ENCODE measurements around the gene FBXL4. TPM values are rescaled to one million over a fixed set of nuclear protein-coding genes. Genes with fewer than 3 reads are reported as not detected.
A peak's percentile ranks its signal among the peaks of the same experiment; 100 is the strongest.

FBXL4 gene
- 3.4 and 4.7 TPM in 2 replicates for total RNA-seq (2014; rRNA removed; shearing (Covaris generic))

DNA sequence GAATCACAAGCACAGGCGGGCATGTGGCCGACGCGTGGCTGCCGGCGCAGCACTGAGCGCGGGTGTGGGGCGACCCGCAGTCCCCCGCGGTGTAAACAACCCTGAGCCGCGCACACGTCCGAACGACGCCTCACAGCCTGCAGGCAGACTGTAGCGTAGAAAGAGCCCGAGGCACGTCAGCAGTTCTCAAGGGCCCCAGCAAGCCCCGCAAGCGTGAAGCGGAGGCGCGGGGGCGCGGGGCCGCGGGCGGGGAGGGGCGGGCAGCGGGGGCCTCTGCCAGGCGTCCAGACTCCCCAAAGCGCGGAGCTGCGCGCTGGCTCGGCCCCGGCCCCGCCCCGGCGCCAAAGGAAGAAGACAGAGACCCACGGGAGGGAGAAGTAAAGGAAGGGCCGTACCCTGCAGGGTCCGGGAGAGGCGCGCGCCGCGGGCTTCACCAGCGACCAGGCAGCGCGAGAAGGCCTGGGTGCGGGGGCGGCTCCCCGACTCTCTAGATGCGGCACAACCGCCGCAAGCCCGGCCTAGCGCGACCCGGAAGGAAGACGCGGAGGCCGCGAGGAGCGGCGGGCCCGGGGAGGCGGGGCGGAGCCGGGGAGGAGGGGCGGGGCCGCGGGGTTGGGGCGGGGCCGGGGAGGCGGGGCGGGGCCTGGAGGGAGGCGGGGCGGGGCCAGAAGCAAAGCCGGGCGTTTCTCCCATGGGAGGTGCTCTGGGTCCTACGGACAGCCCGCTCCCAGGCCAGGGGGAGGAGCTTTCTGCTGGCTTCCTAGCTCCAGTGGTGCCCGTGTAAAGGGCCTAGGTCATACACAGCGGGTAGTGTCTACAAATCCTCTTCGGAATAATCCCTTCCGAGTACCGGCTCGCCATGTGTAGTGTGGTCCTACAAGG, at the start of gene FBXL4:
TSS of gene FBXL4 (minus strand) at position 536 of the 882 bp plus-strand sequence. CDS start 20,958 bp downstream, outside the sequence.
- DNase-seq (ENCODE audit: low spot score) = peak; percentile 83

DNA sequence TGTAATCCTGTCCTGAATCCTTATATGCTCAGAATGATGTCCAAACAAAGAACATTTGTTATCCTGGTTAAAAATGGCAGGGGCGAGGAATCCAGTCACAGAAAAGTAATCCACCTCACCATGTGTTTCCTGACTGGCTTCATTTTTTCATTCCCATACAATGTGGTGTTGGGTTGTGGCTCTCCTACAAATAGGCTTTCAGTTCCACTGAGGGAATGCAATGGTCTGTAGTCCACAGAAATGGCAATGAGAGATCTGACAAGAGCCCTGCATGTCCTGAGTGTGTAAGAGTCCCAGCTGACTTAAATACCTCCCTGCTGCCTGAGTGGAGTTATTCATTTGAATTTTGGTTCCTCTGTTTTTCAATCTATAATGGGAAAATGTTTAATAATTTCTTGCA, 47.4 kb upstream of the FBXL4 start:
- no peak for DNase-seq (ENCODE audit: low spot score)

DNA sequence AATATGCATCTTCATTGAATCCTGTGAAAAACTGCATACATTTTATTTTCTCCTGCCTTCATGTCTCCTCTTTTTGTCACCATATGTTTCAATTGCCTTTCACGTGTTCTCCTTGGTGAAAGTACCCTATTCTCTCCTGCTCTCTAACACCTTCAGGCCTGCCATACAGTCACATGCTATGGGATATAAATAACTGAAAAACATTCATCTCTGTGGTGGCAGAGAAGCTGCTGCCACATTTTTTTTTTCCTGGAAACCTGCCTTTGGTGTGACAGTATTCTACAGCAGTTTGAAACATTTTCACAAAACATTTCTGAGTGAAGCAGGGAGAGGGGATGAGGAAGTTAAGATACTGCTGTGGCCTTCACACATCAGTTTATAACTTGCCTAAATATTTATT, 44.8 kb upstream of the FBXL4 start:
- DNase-seq (ENCODE audit: low spot score) = no peak

DNA sequence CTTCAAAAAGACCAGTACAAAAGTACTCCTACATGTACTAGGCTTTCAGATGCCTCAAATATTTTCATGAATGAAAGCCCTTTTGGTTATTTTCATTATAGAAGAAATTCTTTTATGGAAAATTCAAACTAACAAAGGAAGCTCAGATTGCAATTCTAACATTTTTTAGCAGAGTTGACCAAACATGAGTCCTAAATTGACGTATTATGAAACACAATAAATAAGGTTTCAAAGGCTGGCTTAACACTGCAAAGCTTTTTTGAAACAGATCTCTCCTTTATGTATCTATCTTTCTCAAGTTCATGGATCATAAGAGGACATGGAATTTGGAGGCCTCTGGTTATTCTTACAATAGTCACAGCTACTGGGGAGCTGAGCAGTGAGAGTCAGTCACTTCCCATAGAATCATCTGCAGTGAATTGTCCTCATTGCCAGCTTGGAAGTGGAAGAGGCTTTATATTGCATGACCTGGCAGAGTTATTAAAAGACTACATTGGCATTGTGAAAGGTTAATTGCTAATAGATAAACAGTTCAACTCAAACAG, 38.4 kb upstream of the FBXL4 start:
- DNase-seq (ENCODE audit: low spot score) = no peak

DNA sequence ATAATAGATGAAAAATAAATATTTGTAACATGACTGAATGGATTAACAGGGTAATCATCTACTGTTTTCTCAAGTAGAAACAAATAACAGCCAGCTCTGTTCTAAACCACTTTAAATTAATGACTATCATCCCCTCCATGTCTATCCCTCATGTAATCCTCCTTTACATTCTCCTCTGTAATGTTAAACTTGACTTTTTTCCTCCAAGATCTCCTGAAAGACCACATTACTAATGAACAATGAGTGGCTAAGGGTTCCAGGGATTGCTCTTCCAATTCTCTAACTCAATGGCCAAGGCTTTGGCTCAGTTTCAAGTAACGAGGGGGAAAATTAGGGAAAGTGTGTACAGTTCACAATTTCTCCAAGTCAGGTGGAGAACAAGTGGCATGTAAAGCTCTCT, 37.6 kb upstream of the FBXL4 start:
- no peak for DNase-seq (ENCODE audit: low spot score)

DNA sequence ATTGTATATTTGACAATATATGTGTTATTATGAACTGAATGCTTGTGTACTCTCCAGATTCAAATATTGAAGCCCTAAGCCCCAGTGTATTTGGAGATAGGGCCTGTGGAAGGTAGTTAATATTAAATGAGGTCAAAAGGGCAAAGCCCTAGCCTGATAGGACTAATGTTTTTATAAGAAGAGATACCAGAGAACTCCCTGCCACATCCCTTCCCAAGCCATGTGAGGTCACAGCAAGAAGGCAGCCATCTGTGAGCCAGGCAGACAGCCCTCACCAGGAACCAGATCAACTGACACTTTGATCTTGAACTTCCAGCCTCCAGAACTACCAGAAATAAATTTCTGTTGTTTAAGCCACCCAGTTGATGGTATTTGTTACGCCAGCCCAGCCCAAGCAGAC, 36.4 kb upstream of the FBXL4 start:
- DNase-seq (ENCODE audit: low spot score) = no peak

DNA sequence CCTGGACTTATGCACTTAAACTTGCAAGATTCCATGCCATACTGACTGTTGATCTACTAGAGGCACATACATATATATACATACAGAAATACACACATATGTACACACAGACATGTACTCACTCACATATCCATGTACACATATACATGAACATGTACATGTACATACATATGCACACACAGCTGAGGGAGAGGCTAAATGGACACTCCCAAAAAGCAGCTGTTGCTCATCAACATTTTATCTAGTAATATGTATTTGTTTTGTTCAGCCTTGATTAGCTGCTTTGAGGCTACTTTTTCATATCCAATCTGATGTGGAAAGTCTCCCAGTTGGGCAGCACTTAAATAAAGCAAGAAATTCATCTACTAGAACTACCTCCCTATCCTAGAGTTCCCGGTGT, 33.7 kb upstream of the FBXL4 start:
- DNase-seq (ENCODE audit: low spot score) = no peak

DNA sequence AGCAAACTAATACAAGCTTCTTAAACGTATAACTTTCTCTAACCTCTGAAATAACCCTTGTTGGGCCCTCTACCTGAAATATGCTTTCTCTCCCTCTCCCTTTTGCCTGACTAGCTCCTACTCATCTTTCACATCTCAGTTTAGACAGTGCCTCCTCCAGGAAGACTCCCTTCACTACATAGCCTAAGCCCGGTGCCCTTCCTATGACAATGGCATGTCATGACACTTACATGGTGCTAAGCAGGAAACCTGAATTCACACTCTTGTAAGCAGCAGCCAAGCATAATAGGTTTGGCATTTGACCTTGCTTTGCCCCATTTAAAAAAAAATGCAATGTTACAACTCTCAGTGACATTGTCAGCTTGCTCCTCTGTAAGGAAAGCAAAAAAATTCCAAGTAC, 33.1 kb upstream of the FBXL4 start:
- no peak for DNase-seq (ENCODE audit: low spot score)

DNA sequence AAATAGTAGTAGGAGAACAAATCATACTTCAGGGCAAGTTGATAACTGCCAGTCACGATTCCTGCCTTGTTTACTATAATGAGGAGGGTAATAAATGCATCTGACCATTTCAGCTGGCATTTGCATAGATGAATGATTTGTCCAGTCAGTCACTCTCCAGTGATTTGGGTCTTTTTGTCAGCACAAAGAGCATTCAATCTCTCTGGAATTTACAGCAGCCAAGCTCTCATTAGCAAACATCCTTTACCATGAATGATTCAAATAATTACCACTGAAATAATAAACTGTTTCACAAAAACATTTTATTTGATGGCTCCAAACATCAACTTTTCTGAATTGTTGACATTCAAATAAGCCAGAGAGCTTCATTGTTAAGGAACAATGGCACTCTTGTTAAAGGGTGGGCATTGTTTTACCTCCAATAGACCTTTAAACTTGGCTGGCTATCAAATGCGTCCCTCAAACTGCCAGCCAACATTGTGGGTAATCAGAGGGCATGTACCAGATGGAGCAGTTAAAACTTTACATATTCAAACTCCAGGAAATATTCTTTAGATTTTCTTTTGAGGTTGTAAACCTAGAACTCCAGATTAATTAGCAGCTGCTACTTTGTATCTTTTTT, 30.0 kb upstream of the FBXL4 start:
- peak; percentile 12 for DNase-seq (ENCODE audit: low spot score)

DNA sequence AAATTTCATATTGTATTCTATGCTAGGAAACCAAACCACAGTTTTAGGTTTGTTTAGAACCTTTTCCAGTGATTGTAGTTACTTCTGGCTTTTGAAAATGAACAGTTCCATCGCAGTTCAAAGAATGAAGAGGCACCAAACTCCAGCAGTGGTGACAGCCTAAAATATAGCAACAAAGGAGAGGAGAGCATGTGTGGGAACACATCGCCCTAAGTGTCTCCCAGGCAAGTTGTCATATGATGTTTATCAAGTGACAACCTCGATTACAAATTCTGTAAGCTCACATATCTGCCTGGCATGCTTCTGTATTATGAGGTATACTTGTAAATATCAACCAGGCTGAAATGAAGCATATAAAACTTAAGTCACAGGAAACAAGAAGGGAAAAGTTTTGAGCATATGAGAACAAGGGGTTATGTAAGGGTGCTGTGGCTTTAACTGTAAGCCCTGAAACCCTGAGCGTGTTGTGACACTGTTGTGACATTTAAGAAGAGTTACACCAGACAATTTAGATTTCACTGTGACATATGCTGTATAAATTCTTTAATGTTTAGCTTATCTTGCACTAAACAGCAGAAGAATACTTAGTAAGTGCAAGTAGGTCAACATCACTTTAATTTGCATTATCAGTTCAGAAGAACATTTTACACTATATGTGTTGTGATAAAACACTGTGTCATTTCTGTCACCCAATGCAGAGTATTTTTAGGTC, 29.1 kb upstream of the FBXL4 start:
- DNase-seq (ENCODE audit: low spot score) = no peak

DNA sequence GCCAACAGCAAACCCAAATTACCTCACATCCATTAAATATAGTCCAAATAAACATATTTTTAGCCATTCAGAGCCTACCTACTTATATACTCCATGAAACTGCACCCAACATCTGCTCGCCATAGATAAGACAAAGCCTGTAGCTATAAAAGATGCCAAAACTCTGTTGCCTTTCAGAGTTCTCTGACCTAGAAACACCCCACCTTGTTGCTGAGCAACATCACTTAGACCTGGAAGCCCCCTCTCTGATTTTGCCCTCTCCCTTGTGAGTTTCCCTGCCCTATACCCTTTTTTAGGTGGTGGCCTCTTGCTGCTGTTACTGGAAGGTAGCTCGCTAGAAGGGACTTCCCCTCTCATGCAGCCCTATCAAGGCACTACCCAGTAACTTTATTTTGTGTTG, 27.7 kb upstream of the FBXL4 start:
- no peak for DNase-seq (ENCODE audit: low spot score)

DNA sequence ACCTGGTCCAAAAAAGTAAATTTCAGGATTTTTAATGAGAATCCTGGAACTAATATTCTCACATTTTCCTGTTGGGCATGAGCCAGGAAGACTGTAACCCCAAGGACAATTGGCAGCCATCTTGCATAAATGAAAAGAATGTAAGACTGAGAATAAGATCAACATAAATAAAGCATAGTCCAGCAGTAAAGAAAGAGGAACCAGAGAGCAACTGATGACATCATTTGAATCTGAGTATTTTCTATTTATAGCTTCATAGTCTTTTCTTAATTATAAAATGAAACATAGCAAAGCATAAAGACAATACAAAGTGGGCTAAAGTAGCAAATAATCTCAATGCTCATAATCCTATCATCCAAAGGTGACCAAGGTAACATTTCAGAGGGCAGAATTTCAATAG, 26.6 kb upstream of the FBXL4 start:
- DNase-seq (ENCODE audit: low spot score) = no peak

DNA sequence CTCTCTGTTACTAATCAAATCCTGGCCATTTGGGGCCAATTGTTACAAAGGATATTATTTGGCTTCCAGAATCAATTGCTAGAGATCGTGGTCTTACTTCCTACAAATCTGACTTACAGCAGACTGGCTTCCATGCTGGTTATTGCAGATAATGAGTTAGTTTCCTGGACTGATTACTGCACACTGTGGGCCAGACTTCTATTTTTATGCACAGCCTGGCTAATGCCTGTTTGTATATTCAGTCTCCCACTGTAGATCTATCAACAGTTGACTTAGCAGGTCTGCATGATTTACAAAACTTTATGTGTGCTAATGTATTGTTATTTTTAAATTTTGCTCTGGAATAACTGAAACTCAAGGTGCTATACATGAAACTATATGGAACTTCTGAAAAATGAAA, 25.8 kb upstream of the FBXL4 start:
- DNase-seq (ENCODE audit: low spot score) = no peak

DNA sequence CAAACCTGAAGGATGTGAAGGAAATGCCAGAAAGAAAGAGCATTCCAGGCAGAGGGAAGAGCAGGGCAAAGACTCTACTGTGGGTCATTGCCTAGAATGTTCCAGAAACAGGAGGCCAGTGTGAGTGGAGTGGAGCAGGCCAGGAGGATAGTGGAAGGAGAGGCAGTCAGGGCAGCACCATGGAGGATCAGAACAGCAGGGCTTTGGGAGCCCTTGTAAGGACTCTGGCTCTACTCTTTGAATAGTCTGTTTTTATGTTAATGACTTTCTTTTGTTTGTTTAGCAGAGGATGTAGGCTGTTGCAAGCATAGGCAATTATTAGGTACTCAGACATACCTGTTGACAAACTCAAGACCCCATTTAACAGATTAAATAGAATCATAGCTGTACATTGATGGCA, 23.6 kb upstream of the FBXL4 start:
- no peak for DNase-seq (ENCODE audit: low spot score)

DNA sequence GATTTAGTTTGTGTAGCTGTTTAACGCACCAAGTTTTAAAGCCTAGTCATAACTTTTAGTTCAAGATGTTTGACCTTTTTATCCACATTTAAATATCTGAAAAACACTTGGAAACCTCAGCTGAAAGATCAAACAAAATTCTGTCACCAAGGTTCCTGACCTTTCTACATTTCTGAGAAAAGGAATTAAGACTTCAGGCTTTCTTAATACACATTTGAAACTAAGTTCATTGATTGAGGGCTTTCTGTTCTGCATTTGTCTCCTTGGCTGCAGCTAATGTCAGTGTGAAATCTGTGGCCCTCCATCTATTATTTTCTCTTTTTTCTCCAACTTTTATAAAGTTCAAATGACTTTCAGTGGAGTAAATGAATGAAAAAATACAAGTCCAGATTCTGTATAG, 22.7 kb upstream of the FBXL4 start:
- DNase-seq (ENCODE audit: low spot score) = no peak

DNA sequence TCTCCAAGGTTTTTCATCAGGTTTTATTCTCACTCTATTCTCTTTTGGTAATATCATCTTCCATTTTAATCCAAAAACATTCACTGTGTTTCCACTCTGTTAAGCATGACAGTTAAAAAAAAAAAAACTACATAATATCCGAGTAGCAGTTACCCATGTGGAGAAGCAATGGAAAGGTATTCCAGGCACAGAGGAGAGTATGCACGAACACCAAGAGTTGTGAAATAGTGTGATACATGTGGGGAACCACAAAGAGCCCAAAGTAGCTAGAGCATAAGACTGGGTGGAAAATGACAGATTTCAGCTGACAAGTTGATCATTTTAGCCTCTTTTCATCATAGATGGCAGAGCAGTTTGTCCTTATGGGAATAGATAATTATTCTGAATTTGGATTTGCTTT, 19.9 kb upstream of the FBXL4 start:
- DNase-seq (ENCODE audit: low spot score) = no peak

DNA sequence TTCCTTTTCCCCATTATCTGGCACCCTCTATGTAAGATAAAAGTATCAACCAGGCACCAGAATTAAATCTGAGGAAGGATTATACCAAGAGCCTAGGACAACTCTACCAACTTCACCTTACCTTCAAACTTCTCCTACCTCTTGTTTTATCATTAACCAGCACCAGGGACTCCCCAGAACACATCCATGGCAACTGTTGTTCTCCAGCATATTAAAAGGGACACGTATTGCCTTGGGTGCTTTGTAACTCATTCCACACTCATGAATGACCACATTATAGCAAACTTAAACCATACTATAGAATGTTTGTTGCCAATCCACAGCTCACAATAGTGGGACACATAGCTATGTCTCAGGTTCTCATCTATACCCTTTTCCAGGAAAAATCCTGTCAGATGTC, 11.9 kb upstream of the FBXL4 start:
- no peak for DNase-seq (ENCODE audit: low spot score)

DNA sequence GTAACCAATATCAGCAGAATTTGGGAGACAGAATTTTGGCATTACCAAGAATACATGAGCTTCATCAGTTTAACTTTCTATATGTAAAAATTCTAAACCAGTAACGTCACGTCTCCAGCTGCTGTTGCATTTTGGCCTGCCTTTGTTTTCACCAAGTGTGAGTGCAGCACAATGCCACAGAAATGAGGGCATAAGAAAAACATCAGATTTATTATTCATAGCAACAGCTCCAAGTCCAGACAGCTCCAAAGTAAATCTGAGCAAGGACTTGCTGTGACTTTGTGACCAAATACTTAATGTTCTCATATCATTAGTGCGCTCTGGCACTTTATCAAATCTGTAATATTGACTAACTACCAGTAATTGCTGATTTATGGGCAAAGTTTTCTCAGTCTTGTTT, 11.0 kb upstream of the FBXL4 start:
- no peak for DNase-seq (ENCODE audit: low spot score)

DNA sequence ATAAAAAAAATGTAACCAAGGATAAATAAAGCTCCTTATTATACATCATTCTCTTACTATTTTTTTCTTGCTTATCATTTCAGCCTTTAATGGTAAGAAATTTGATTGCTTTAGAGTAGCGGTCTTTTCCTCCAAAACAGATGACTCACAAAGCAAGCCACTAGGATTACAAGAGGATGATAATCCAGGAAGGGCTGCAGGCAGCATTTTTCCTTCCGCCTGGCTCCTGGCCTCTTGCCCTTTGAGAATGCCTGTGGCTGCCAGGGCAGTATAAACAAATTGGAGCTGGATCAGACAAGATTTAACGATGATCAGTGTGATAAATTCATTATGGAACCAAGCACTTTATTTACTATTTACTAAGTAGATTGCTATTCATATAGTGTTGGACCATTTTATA, 9.7 kb upstream of the FBXL4 start:
- peak; percentile 49 for DNase-seq (ENCODE audit: low spot score)

DNA sequence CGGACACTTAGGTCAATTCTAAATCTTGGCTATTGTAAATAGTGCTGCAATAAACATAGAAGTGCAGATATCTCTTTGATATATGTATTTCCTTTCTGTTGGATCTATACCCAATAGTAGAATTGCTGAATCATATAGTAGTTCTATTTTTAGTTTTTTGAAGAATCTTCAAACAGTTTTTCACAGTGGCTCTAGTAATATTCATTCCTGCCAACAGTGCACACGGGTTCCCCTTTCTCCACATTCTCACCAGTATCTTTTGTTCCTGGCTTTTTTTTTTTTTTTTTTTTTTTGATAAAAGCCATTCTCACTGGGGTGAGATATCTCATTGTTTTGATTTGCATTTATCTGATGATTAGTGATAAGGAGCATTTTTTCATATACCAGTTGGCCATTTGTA, 1.8 kb upstream of the FBXL4 start:
- no peak for DNase-seq (ENCODE audit: low spot score)

DNA sequence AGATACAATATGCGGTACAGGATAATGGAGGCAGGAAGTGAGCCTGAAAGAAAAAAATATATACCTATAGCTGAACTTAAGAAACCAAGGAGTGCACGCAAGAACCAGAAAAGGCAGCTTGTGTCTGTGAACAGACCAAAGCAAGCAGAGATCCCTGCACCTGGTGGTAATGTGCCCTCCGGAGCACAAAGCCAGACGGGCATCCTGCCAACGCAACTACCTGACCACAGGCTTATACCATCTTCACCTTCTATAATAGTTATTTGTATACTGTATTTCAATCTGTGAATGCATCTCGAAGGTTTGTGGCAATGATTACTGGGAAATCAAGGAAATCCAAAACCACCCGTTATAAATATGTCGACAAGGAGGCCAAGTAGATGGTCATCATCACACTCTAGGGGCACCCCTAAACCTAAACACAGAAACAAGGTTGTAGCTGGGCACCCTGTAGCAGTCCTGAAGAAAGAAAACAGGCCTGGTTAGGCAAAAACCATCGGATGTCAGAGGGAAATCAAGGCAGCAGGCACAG, 801 bp downstream of the FBXL4 start:
- peak; percentile 72 for DNase-seq (ENCODE audit: low spot score)

DNA sequence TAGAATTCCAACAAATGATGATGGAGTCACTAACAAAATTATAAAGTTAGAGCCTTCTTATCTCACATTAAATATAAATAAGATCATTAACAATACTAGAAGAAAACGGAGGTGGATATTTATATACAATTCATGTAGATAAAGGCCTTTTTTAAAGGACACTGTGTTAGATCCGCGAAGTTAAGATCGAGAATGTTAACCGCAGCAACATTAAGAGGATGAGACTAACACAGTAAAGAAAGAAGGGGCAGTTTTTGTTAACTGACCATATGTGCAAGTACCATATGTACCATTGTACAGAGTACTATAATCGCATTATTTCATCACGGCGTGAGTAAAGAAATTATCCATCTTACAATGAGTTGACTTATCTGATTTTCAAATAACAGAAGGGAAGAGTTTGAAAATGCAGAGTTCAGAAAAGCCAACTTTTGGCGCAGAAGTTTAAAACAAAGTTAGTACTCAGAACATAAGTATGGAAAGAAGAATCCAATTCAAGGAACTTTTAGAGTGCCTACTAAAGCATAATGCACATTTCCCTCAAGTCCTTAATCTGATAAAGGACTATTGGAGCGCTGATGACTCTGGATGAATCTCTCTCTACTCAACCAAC, 1.4 kb downstream of the FBXL4 start:
- no peak for DNase-seq (ENCODE audit: low spot score)
